Tibial nerve (tissue), 4 donors: ENCODE measurements around the gene PLS1. TPM values are rescaled to one million over a fixed set of nuclear protein-coding genes. Genes with fewer than 3 reads are reported as not detected.

Source experiments
- DNase-seq, 2 donors: peaks; one replicate each; pipeline ENCODE4 v3.0.0-alpha.2; 2019; ENCODE audit warnings: low spot score in 2 of 2
- H3K27ac ChIP-seq, 4 donors: fragments of 200-600 bp; sonication (generic) in 3 of 4; one replicate each; pipeline ENCODE4 v1.5.1; 2017 to 2019; ENCODE audit warnings: mild to moderate bottlenecking in 1 of 4
- H3K27me3 ChIP-seq, 2 donors: fragments of 200-600 bp; sonication (generic) in 1 of 2; one replicate each; pipeline versions ENCODE4 v1.5.1 to v1.6.0; 2017 to 2019
- H3K36me3 ChIP-seq, 3 donors: fragments of 200-600 bp; sonication (generic); one replicate each; pipeline ENCODE4 v1.5.1; 2018 to 2019
- H3K4me1 ChIP-seq, 4 donors: fragments of 200-600 bp; sonication (generic) in 3 of 4; one replicate each; pipeline ENCODE4 v1.5.1; 2017 to 2019
- H3K4me3 ChIP-seq, 4 donors: fragments of 200-600 bp; sonication (generic) in 3 of 4; one replicate each; pipeline ENCODE4 v1.5.1; 2017 to 2019; ENCODE audit warnings: mild to moderate bottlenecking in 1 of 4, moderate library complexity in 1 of 4
- H3K9me3 ChIP-seq, 4 donors: fragments of 200-600 bp; sonication (generic) in 3 of 4; one replicate each; pipeline ENCODE4 v1.5.1; 2017 to 2019
- EP300 ChIP-seq, 2 donors: sonication (generic); formaldehyde crosslinking; IDR thresholded peaks; one replicate each; pipeline ENCODE4 v1.6.1; 2017; ENCODE audit warnings: antibody characterized with exemption in 2 of 2, mild to moderate bottlenecking in 1 of 2
- POLR2A ChIP-seq, 2 donors: fragments of 450-650 bp; IDR thresholded peaks; one replicate each; pipeline ENCODE4 v1.6.1; 2017; ENCODE audit warnings: antibody characterized with exemption in 2 of 2, mild to moderate bottlenecking in 2 of 2, moderate library complexity in 2 of 2
- whole genome bisulfite sequencing, 2 donors: methylation state at CpG; one replicate each; pipeline ENCODE4 v1.1.5; 2018; 5-methylcytosine and 5-hydroxymethylcytosine counted together
- total RNA-seq, 4 donors: library from RNA; depleted of rRNA; stranded (reverse); fragments of >200 nt; gene quantifications; one replicate each; pipeline ENCODE4 v1.1.0, GENCODE V29; 2016
- TF ChIP-seq, protein P1 (sequence below), 5 experiments: fragments of 200-600 bp in 3 of 5; fragments of 450-650 bp in 2 of 5; sonication (generic) in 3 of 5; IDR thresholded peaks; one replicate each; pipeline ENCODE4 v1.5.1; 2016 to 2019; ENCODE audit warnings: antibody characterized with exemption in 5 of 5, mild to moderate bottlenecking in 3 of 5, moderate library complexity in 2 of 5

Gene PLS1
- total RNA-seq, 4 donors from 2014 or later = 0.66 to 3.6 (median 0.90) TPM; not detected in 1

DNA sequence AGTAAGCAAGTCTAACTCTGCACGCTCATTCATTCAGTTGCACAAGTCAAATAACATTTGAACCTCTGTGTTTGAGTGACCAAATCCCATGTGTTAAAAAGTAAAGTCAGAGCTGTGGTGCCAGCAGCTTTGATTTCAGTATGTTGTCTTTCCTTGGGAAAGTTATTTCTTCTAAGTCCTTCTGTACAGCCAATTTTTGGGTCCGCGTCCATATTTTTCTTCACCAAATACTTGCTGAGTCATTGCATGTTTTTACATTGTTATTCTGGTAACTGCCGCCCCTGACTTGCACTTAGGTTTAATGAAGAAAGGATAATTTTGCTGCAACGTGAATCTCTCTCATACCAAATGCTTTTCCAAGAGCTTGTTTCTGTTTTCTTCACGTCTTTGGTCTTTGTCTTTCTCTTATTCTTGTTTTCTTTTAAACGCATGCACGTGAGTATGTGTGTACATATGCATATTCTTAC lies 56.7 kb downstream of the PLS1 start:
- no peak for TF ChIP-seq POLR2A (IDR thresholded peaks at IDR 0.05)
- TF ChIP-seq EP300 (IDR thresholded peaks at IDR 0.05) = no peak
- TF ChIP-seq, protein P1, sequence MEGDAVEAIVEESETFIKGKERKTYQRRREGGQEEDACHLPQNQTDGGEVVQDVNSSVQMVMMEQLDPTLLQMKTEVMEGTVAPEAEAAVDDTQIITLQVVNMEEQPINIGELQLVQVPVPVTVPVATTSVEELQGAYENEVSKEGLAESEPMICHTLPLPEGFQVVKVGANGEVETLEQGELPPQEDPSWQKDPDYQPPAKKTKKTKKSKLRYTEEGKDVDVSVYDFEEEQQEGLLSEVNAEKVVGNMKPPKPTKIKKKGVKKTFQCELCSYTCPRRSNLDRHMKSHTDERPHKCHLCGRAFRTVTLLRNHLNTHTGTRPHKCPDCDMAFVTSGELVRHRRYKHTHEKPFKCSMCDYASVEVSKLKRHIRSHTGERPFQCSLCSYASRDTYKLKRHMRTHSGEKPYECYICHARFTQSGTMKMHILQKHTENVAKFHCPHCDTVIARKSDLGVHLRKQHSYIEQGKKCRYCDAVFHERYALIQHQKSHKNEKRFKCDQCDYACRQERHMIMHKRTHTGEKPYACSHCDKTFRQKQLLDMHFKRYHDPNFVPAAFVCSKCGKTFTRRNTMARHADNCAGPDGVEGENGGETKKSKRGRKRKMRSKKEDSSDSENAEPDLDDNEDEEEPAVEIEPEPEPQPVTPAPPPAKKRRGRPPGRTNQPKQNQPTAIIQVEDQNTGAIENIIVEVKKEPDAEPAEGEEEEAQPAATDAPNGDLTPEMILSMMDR (IDR thresholded peaks at IDR 0.05) = no peak
- 83 to 87% methylated on average over 8 of the region's 8 CpGs for WGBS, 2 donors
- Histone ChIP-seq H3K4me3 (no peak overlapping the region), H3K36me3 (no peaks in the 10 kb centered on the region), H3K9me3 (no peaks in the 10 kb centered on the region), H3K4me1 (no peaks in the 10 kb centered on the region), H3K27me3 (no peaks in the 10 kb centered on the region), H3K27ac (no peak overlapping the region)
- no peak for DNase-seq

- H3K4me1 ChIP-seq = no peaks in the 10 kb centered on the region
- DNase-seq = no peak
- H3K9me3 ChIP-seq = no peaks in the 10 kb centered on the region
- no peak overlapping the region for H3K4me3 ChIP-seq
- H3K36me3 ChIP-seq = no peaks in the 10 kb centered on the region
- no peaks in the 10 kb centered on the region for H3K27me3 ChIP-seq
- no peak overlapping the region for H3K27ac ChIP-seq
- TF ChIP-seq EP300 (IDR thresholded peaks at IDR 0.05) = peak in 1 of 2 donors; percentile 24
- TF ChIP-seq, protein P1 (IDR thresholded peaks at IDR 0.05) = no peak
Measured at GRCh38 chr3:142656575-142656974, 60.4 kb downstream of the PLS1 start.

DNA sequence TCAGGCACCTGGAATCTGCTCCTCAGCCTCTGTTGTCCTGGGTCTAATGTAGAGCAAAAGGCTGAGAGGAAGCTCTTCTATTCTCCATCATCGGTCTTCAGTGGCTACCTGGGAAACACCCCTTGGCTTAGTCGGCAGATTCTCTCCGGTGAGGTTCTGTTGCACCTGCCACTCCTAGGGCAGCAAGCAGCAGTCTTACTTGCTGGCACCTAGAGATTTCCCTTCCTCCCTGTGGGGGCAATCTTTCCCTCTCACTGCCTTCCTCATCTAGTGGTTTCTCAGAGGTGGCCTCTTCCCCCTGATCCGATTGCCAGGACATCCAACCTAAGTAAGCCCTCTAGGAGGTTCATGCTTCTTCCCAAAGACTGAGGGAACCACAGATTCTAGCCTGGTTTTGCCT lies 60.8 kb downstream of the PLS1 start:
- Histone ChIP-seq H3K36me3 (no peaks in the 10 kb centered on the region), H3K4me3 (no peak overlapping the region), H3K27ac (no peak overlapping the region), H3K27me3 (no peaks in the 10 kb centered on the region), H3K9me3 (no peaks in the 10 kb centered on the region), H3K4me1 (no peaks in the 10 kb centered on the region)
- TF ChIP-seq, protein P1 (IDR thresholded peaks at IDR 0.05) = no peak
- TF ChIP-seq EP300 (IDR thresholded peaks at IDR 0.05) (no peak), POLR2A (IDR thresholded peaks at IDR 0.05) (no peak)
- WGBS, 2 donors = 91 to 94% methylated on average over 4 of the region's 4 CpGs
- DNase-seq = no peak

GRCh38 chr3:142660383-142660782 lies 64.2 kb downstream of the PLS1 start:
- no peaks in the 10 kb centered on the region for H3K9me3 ChIP-seq
- no peaks in the 10 kb centered on the region for H3K4me1 ChIP-seq
- no peak overlapping the region for H3K27ac ChIP-seq
- DNase-seq = no peak
- no peaks in the 10 kb centered on the region for H3K27me3 ChIP-seq
- H3K36me3 ChIP-seq = no peaks in the 10 kb centered on the region
- TF ChIP-seq, protein P1 (IDR thresholded peaks at IDR 0.05) = no peak
- TF ChIP-seq EP300 (IDR thresholded peaks at IDR 0.05) (no peak), POLR2A (IDR thresholded peaks at IDR 0.05) (no peak)
- H3K4me3 ChIP-seq = no peak overlapping the region
- 71 to 76% methylated on average over 6 of the region's 6 CpGs for WGBS, 2 donors

DNA sequence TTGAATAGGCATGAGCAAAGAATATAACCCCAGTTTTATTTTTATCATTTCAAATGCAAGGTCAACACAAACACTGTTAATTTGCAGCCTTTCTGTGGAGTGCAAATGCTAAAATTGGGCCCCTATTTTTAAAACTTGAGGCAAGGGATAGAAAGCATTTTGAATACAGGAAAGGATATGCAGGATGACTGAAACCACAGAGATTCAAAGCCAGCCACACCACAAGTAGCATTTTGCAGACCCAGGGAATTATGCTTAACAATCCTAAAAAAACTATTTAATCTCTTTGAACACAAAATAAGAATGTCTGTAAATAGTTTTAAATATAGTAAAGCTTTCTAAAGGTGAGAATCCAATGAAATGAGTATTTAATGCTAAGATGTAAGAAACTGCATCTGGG lies 64.7 kb downstream of the PLS1 start:
- H3K9me3 ChIP-seq = no peaks in the 10 kb centered on the region
- DNase-seq = no peak
- H3K27ac ChIP-seq = no peak overlapping the region
- H3K4me3 ChIP-seq = no peak overlapping the region
- no peaks in the 10 kb centered on the region for H3K27me3 ChIP-seq
- H3K4me1 ChIP-seq = no peaks in the 10 kb centered on the region
- TF ChIP-seq POLR2A (IDR thresholded peaks at IDR 0.05) = no peak
- TF ChIP-seq, protein P1 (IDR thresholded peaks at IDR 0.05) = no peak
- no peak for TF ChIP-seq EP300 (IDR thresholded peaks at IDR 0.05)
- no peaks in the 10 kb centered on the region for H3K36me3 ChIP-seq
